Measurements from ENCODE around the gene IGSF6. TPM values are rescaled to one million over a fixed set of nuclear protein-coding genes. Genes with fewer than 3 reads are reported as not detected.
A peak's percentile ranks its signal among the peaks of the same experiment; 100 is the strongest.
"Not testable (repeated sequence)": the region's sequence is repeated elsewhere in the genome, so short reads cannot be mapped to it uniquely, and the experiment has no call there.

The IGSF6 gene, protein sequence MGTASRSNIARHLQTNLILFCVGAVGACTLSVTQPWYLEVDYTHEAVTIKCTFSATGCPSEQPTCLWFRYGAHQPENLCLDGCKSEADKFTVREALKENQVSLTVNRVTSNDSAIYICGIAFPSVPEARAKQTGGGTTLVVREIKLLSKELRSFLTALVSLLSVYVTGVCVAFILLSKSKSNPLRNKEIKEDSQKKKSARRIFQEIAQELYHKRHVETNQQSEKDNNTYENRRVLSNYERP
- total RNA-seq = 3.6 TPM
- long read RNA-seq, partial matches to known transcripts = 1 of 1 reads
- long read RNA-seq, other reads (novel, unspliced or antisense) = 0 of 1 reads

DNA sequence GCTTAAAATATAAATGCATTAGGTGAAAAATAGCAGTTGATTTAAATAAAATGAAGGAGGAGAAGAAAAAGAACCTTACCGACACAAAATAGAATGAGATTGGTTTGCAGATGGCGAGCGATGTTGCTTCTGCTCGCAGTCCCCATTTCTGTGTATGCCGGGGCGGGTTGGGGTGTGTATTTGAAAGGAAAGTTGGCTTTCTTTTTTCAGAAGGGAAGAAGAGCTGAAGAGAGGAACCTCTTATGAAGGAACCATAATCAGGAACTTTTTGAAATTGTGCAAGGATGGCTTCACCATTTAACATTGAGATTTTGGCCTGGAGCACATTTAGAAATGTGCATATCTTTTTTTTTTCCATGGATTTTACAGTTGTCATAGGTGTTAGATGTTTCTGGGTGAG is at the start of gene IGSF6:
TSS of gene IGSF6 (minus strand) at position 156 of the 400 bp plus-strand sequence. CDS start at position 146, 10 bp downstream.
- peaks cover 16% of the 10 kb centered on the region for H3K4me1 ChIP-seq
- peaks cover 10% of the 10 kb centered on the region for H3K36me3 ChIP-seq
- H3K27me3 ChIP-seq (ENCODE audit: low read depth) = no peaks in the 10 kb centered on the region
- peak within 1 kb of the TSS; percentile 24 for H3K4me3 ChIP-seq
- no peak for DNase-seq
- no peaks in the 10 kb centered on the region for H3K9me3 ChIP-seq (replicated peaks)
- no peak for TF ChIP-seq CTCF (IDR thresholded peaks at IDR 0.05; ENCODE audit: borderline replicate concordance)
- no peak within 1 kb of the TSS for H3K27ac ChIP-seq (replicated peaks)
- intact Hi-C loops (cut with micrococcal nuclease) = no loop called here

GRCh38 chr16:21701271-21701670 is 48.9 kb upstream of the IGSF6 start:
- Histone ChIP-seq H3K27ac (replicated peaks) (no peak overlapping the region), H3K9me3 (replicated peaks) (no peaks in the 10 kb centered on the region), H3K36me3 (no peaks in the 10 kb centered on the region), H3K4me3 (no peak overlapping the region), H3K4me1 (no peaks in the 10 kb centered on the region), H3K27me3 (ENCODE audit: low read depth) (peaks cover 9% of the 10 kb centered on the region)
- DNase-seq = no peak
- intact Hi-C loops (cut with micrococcal nuclease) = no loop called here
- no peak for TF ChIP-seq CTCF (IDR thresholded peaks at IDR 0.05; ENCODE audit: borderline replicate concordance)

GRCh38 chr16:21698169-21699032 is 46.0 kb upstream of the IGSF6 start:
- no peak overlapping the region for H3K4me3 ChIP-seq
- no peak for TF ChIP-seq CTCF (IDR thresholded peaks at IDR 0.05; ENCODE audit: borderline replicate concordance)
- intact Hi-C loops (cut with micrococcal nuclease) = no loop called here

GRCh38 chr16:21697032-21697431 is 44.6 kb upstream of the IGSF6 start:
- intact Hi-C loops (cut with micrococcal nuclease) = no loop called here
- H3K4me1 ChIP-seq = no peaks in the 10 kb centered on the region
- H3K9me3 ChIP-seq (replicated peaks) = no peaks in the 10 kb centered on the region
- no peak overlapping the region for H3K4me3 ChIP-seq
- H3K27ac ChIP-seq (replicated peaks) = no peak overlapping the region
- H3K27me3 ChIP-seq (ENCODE audit: low read depth) = peaks cover 14% of the 10 kb centered on the region
- no peak for TF ChIP-seq CTCF (IDR thresholded peaks at IDR 0.05; ENCODE audit: borderline replicate concordance)
- no peak for DNase-seq
- no peaks in the 10 kb centered on the region for H3K36me3 ChIP-seq

More at GRCh38 chr16:21698169-21699032, 46.0 kb upstream of the IGSF6 start:
- H3K9me3 ChIP-seq (replicated peaks) = no peaks in the 10 kb centered on the region
- no peaks in the 10 kb centered on the region for H3K4me1 ChIP-seq
- H3K36me3 ChIP-seq = no peaks in the 10 kb centered on the region
- no peak for DNase-seq
- H3K27me3 ChIP-seq (ENCODE audit: low read depth) = peaks cover 9% of the 10 kb centered on the region
- H3K27ac ChIP-seq (replicated peaks) = no peak overlapping the region

- Histone ChIP-seq H3K4me3 (no peak overlapping the region), H3K27me3 (ENCODE audit: low read depth) (peaks cover 22% of the 10 kb centered on the region), H3K9me3 (replicated peaks) (no peaks in the 10 kb centered on the region), H3K36me3 (no peaks in the 10 kb centered on the region), H3K27ac (replicated peaks) (no peak overlapping the region), H3K4me1 (no peaks in the 10 kb centered on the region)
- no peak for TF ChIP-seq CTCF (IDR thresholded peaks at IDR 0.05; ENCODE audit: borderline replicate concordance)
- DNase-seq = no peak
- intact Hi-C loops (cut with micrococcal nuclease) = no loop called here
These were observed 42.2 kb upstream of the IGSF6 start for GRCh38 chr16:21694609-21695008.

DNA sequence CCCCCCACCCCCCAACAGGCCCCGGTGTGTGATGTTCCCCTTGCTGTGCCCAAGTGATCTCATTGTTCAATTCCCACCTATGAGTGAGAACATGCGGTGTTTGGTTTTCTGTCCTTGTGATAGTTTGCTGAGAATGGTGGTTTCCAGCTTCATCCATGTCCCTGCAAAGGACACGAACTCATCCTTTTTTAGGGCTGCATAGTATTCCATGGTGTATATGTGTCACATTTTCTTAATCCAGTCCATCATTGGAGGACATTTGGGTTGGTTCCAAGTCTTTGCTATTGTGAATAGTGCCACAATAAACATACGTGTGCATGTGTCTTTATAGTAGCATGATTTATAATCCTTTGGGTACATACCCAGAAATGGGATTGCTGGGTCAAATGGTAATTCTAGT is 38.6 kb upstream of the IGSF6 start:
- H3K4me3 ChIP-seq; H3K4me1 ChIP-seq; H3K27ac ChIP-seq (replicated peaks); H3K36me3 ChIP-seq; intact Hi-C loops (cut with micrococcal nuclease); DNase-seq: not testable (repeated sequence)
- Histone ChIP-seq H3K27me3 (ENCODE audit: low read depth) (peaks cover 27% of the 10 kb centered on the region), H3K9me3 (replicated peaks) (peaks cover 10% of the 10 kb centered on the region)
